GM18861 (cell line): ENCODE measurements around the gene COX14.
"Not testable (repeated sequence)": the region's sequence is repeated elsewhere in the genome, so short reads cannot be mapped to it uniquely, and the experiment has no call there.

Experiments used
- ATAC-seq: cut with Tn5 transposase; IDR thresholded peaks from one replicate; pipeline ENCODE4 v1.9.1; 2021; ENCODE audit not compliant: unreplicated experiment

Gene COX14

GRCh38 chr12:50107416-50108268, 4.4 kb upstream of the COX14 start:
- no peak for ATAC-seq

- ATAC-seq: no peak
Measured at GRCh38 chr12:50109319-50109718, 2.7 kb upstream of the COX14 start.

GRCh38 chr12:50110127-50110761, 1.8 kb upstream of the COX14 start:
- ATAC-seq: no peak

- ATAC-seq: no peak
Measured at GRCh38 chr12:50110762-50111351, 1.2 kb upstream of the COX14 start.

- ATAC-seq: no peak
Measured at GRCh38 chr12:50111395-50111692, 692 bp upstream of the COX14 start.

- no peak for ATAC-seq
Measured at GRCh38 chr12:50112456-50113218, 601 bp downstream of the COX14 start.

- no peak for ATAC-seq
Measured at GRCh38 chr12:50117057-50117622, 5.1 kb downstream of the COX14 start.

GRCh38 chr12:50119387-50119786, 7.4 kb downstream of the COX14 start:
- ATAC-seq: no peak

GRCh38 chr12:50120521-50120920, 8.5 kb downstream of the COX14 start:
- ATAC-seq: no peak

GRCh38 chr12:50120953-50121352, 8.9 kb downstream of the COX14 start:
- ATAC-seq: no peak

- ATAC-seq: no peak
Measured at GRCh38 chr12:50121641-50122040, 9.6 kb downstream of the COX14 start.

- no peak for ATAC-seq
Measured at GRCh38 chr12:50123203-50123602, 11.2 kb downstream of the COX14 start.

- ATAC-seq: no peak
Measured at GRCh38 chr12:50127546-50127945, 15.5 kb downstream of the COX14 start.

GRCh38 chr12:50129290-50129689, 17.3 kb downstream of the COX14 start:
- ATAC-seq: no peak

- ATAC-seq: no peak
Measured at GRCh38 chr12:50132505-50133135, 20.6 kb downstream of the COX14 start.

- no peak for ATAC-seq
Measured at GRCh38 chr12:50142993-50143392, 31.0 kb downstream of the COX14 start.

GRCh38 chr12:50145439-50145838, 33.4 kb downstream of the COX14 start:
- ATAC-seq: no peak

- ATAC-seq: no peak
Measured at GRCh38 chr12:50147281-50147680, 35.2 kb downstream of the COX14 start.

GRCh38 chr12:50148011-50148410, 36.0 kb downstream of the COX14 start:
- ATAC-seq: not testable (repeated sequence)

- ATAC-seq: no peak
Measured at GRCh38 chr12:50149311-50149710, 37.3 kb downstream of the COX14 start.
